GM19025 (cell line): ENCODE measurements around the gene CCDC197.

Experiments
- ATAC-seq: cut with Tn5 transposase; IDR thresholded peaks from one replicate; pipeline ENCODE4 v1.9.1; 2021; ENCODE audit warnings: mild to moderate bottlenecking, low read depth, moderate library complexity; ENCODE audit not compliant: unreplicated experiment

Gene CCDC197

GRCh38 chr14:93997082-93997481, at the start of gene CCDC197:
Gene CCDC197 (plus strand): TSS chr14:93997301. CDS start chr14:93998132, 831 bp downstream.
- no peak for ATAC-seq

GRCh38 chr14:93949511-93950075, 47.5 kb upstream of the CCDC197 start:
- no peak for ATAC-seq

GRCh38 chr14:93950948-93951634, 46.0 kb upstream of the CCDC197 start:
- no peak for ATAC-seq

- no peak for ATAC-seq
Observed at GRCh38 chr14:93951635-93952540, 45.2 kb upstream of the CCDC197 start.

GRCh38 chr14:93952829-93953228, 44.3 kb upstream of the CCDC197 start:
- ATAC-seq, result no peak

- no peak for ATAC-seq
Observed at GRCh38 chr14:93953263-93953662, 43.8 kb upstream of the CCDC197 start.

- no peak for ATAC-seq
Observed at GRCh38 chr14:93953739-93954515, 43.2 kb upstream of the CCDC197 start.

GRCh38 chr14:93954516-93954830, 42.6 kb upstream of the CCDC197 start:
- no peak for ATAC-seq

- no peak for ATAC-seq
Observed at GRCh38 chr14:93954900-93955849, 41.9 kb upstream of the CCDC197 start.

GRCh38 chr14:93955850-93956481, 41.1 kb upstream of the CCDC197 start:
- ATAC-seq, result no peak

GRCh38 chr14:93956514-93957332, 40.4 kb upstream of the CCDC197 start:
- ATAC-seq, result no peak

GRCh38 chr14:93957333-93957710, 39.8 kb upstream of the CCDC197 start:
- no peak for ATAC-seq

- ATAC-seq, result no peak
Observed at GRCh38 chr14:93957751-93958566, 39.1 kb upstream of the CCDC197 start.

- no peak for ATAC-seq
Observed at GRCh38 chr14:93958567-93959238, 38.4 kb upstream of the CCDC197 start.

- peak; percentile 68 for ATAC-seq
Observed at GRCh38 chr14:93959239-93960107, 37.6 kb upstream of the CCDC197 start.

GRCh38 chr14:93960108-93960475, 37.0 kb upstream of the CCDC197 start:
- no peak for ATAC-seq
